Natural killer cell treated with Interleukin-12 subunit alpha and Interleukin-12 subunit beta and Interleukin-15 and Interleukin-18, amount 100 ng/mL, for 72 hours (primary cell): ENCODE data around the gene USP47. TPM values are rescaled to one million over a fixed set of nuclear protein-coding genes. Genes with fewer than 3 reads are reported as not detected.

ENCODE experiments used
- ATAC-seq, 2 donors: fragments of 150-1000 bp; cut with Tn5 transposase in 1 of 2; sonication (Bioruptor Pico), chemical (Tn5 transposase) in 1 of 2; 2 replicates each; pipeline ENCODE4 v1.10.0; 2021
- DNase-seq: peaks from one replicate; pipeline ENCODE4 v3.0.0; 2022; ENCODE audit warnings: low spot score
- H3K27ac Mint-ChIP-seq, 2 donors: 1 replicate in 1 of 2; 2 replicates in 1 of 2; pipeline ENCODE4 v1.8.0; 2022; ENCODE audit warnings: mixed read lengths in 2 of 2, mild to moderate bottlenecking in 1 of 2, moderate library complexity in 1 of 2
- H3K27me3 Mint-ChIP-seq, 2 donors: 1 replicate in 1 of 2; 2 replicates in 1 of 2; pipeline ENCODE4 v1.8.0; 2022; ENCODE audit warnings: mixed read lengths in 2 of 2
- H3K36me3 Mint-ChIP-seq: one replicate; pipeline ENCODE4 v1.8.0; 2022; ENCODE audit warnings: mixed read lengths
- H3K4me1 Mint-ChIP-seq, 2 donors: 1 replicate in 1 of 2; 2 replicates in 1 of 2; pipeline ENCODE4 v1.8.0; 2022; ENCODE audit warnings: low read depth in 2 of 2, mixed read lengths in 2 of 2, mild to moderate bottlenecking in 1 of 2
- H3K4me3 Mint-ChIP-seq: one replicate; pipeline ENCODE4 v1.8.0; 2022; ENCODE audit warnings: mixed read lengths
- H3K9me3 Mint-ChIP-seq: 2 replicates; pipeline ENCODE4 v1.8.0; 2022; ENCODE audit warnings: mixed read lengths
- total RNA-seq, 2 donors: library from RNA; stranded (reverse); gene quantifications; one replicate each; pipeline ENCODE4 v1.2.3, GENCODE V29; 2022

The USP47 gene
- total RNA-seq, 2 donors from 2014 or later: 61.7 to 61.8 TPM

- H3K4me1 Mint-ChIP-seq: no peaks in the 10 kb centered on the region
- no peaks in the 10 kb centered on the region for H3K36me3 Mint-ChIP-seq
- no peaks in the 10 kb centered on the region for H3K9me3 Mint-ChIP-seq
- H3K27ac Mint-ChIP-seq: no peak overlapping the region
- H3K4me3 Mint-ChIP-seq: no peak overlapping the region
- ATAC-seq: no peak
- DNase-seq: no peak
- H3K27me3 Mint-ChIP-seq: no peaks in the 10 kb centered on the region
Observed at GRCh38 chr11:11981840-11982239, 140.1 kb downstream of the USP47 start.

GRCh38 chr11:11982461-11982860 lies 140.7 kb downstream of the USP47 start:
- Mint-ChIP-seq H3K27me3 (no peaks in the 10 kb centered on the region), H3K36me3 (no peaks in the 10 kb centered on the region), H3K4me3 (no peak overlapping the region), H3K27ac (no peak overlapping the region), H3K4me1 (peaks cover 0 to under 1% of the 10 kb centered on the region in 2 donors), H3K9me3 (no peaks in the 10 kb centered on the region)
- DNase-seq (no peak), ATAC-seq (no peak)

GRCh38 chr11:11982975-11983374 lies 141.2 kb downstream of the USP47 start:
- no peak for ATAC-seq
- H3K27ac Mint-ChIP-seq: no peak overlapping the region
- peaks cover 0 to 5% of the 10 kb centered on the region in 2 donors for H3K4me1 Mint-ChIP-seq
- H3K36me3 Mint-ChIP-seq: no peaks in the 10 kb centered on the region
- H3K27me3 Mint-ChIP-seq: no peaks in the 10 kb centered on the region
- no peaks in the 10 kb centered on the region for H3K9me3 Mint-ChIP-seq
- H3K4me3 Mint-ChIP-seq: no peak overlapping the region
- DNase-seq: no peak

GRCh38 chr11:11983427-11983826 lies 141.7 kb downstream of the USP47 start:
- DNase-seq (no peak), ATAC-seq (peak in 1 of 2 donors; percentile 4)
- Mint-ChIP-seq H3K9me3 (no peaks in the 10 kb centered on the region), H3K27ac (no peak overlapping the region), H3K4me1 (peaks cover 0 to 5% of the 10 kb centered on the region in 2 donors), H3K27me3 (no peaks in the 10 kb centered on the region), H3K4me3 (no peak overlapping the region), H3K36me3 (no peaks in the 10 kb centered on the region)

- DNase-seq (no peak), ATAC-seq (no peak)
- Mint-ChIP-seq H3K27me3 (no peaks in the 10 kb centered on the region), H3K36me3 (no peaks in the 10 kb centered on the region), H3K27ac (no peak overlapping the region), H3K4me1 (peaks cover 0 to 5% of the 10 kb centered on the region in 2 donors), H3K9me3 (no peaks in the 10 kb centered on the region), H3K4me3 (no peak overlapping the region)
Observed at GRCh38 chr11:11984563-11984962, 142.8 kb downstream of the USP47 start.

- no peak overlapping the region for H3K4me3 Mint-ChIP-seq
- H3K27me3 Mint-ChIP-seq: no peaks in the 10 kb centered on the region
- H3K4me1 Mint-ChIP-seq: peaks cover 0 to 5% of the 10 kb centered on the region in 2 donors
- DNase-seq: no peak
- no peak for ATAC-seq
- no peak overlapping the region for H3K27ac Mint-ChIP-seq
- H3K36me3 Mint-ChIP-seq: no peaks in the 10 kb centered on the region
- H3K9me3 Mint-ChIP-seq: no peaks in the 10 kb centered on the region
Observed at GRCh38 chr11:11985016-11985715, 143.4 kb downstream of the USP47 start.

GRCh38 chr11:11985954-11986949 lies 144.5 kb downstream of the USP47 start:
- no peaks in the 10 kb centered on the region for H3K9me3 Mint-ChIP-seq
- peaks cover 0 to 5% of the 10 kb centered on the region in 2 donors for H3K4me1 Mint-ChIP-seq
- no peak overlapping the region for H3K4me3 Mint-ChIP-seq
- ATAC-seq: no peak
- H3K27ac Mint-ChIP-seq: no peak overlapping the region
- no peaks in the 10 kb centered on the region for H3K36me3 Mint-ChIP-seq
- DNase-seq: no peak
- peaks cover 0 to 4% of the 10 kb centered on the region in 2 donors for H3K27me3 Mint-ChIP-seq

GRCh38 chr11:11987503-11988022 lies 145.8 kb downstream of the USP47 start:
- no peaks in the 10 kb centered on the region for H3K9me3 Mint-ChIP-seq
- DNase-seq (no peak), ATAC-seq (no peak)
- H3K27ac Mint-ChIP-seq: no peak overlapping the region
- H3K4me3 Mint-ChIP-seq: no peak overlapping the region
- H3K36me3 Mint-ChIP-seq: no peaks in the 10 kb centered on the region
- H3K4me1 Mint-ChIP-seq: peaks cover 0 to 5% of the 10 kb centered on the region in 2 donors
- H3K27me3 Mint-ChIP-seq: peaks cover 0 to 13% of the 10 kb centered on the region in 2 donors

- Mint-ChIP-seq H3K27ac (no peak overlapping the region), H3K27me3 (peaks cover 0 to 13% of the 10 kb centered on the region in 2 donors), H3K4me3 (no peak overlapping the region), H3K36me3 (no peaks in the 10 kb centered on the region), H3K9me3 (no peaks in the 10 kb centered on the region), H3K4me1 (peaks cover 0 to 5% of the 10 kb centered on the region in 2 donors)
- ATAC-seq: no peak
- no peak for DNase-seq
Observed at GRCh38 chr11:11988099-11988651, 146.4 kb downstream of the USP47 start.

GRCh38 chr11:11988681-11989261 lies 147.0 kb downstream of the USP47 start:
- Mint-ChIP-seq H3K9me3 (no peaks in the 10 kb centered on the region), H3K27ac (no peak overlapping the region)

GRCh38 chr11:11989774-11990744 lies 148.3 kb downstream of the USP47 start:
- no peak overlapping the region for H3K27ac Mint-ChIP-seq

More at GRCh38 chr11:11988681-11989261, 147.0 kb downstream of the USP47 start:
- Mint-ChIP-seq H3K4me3 (no peak overlapping the region), H3K27me3 (peaks cover 0 to 16% of the 10 kb centered on the region in 2 donors), H3K36me3 (no peaks in the 10 kb centered on the region), H3K4me1 (peaks cover 0 to 5% of the 10 kb centered on the region in 2 donors)
- ATAC-seq (no peak), DNase-seq (no peak)

More at GRCh38 chr11:11989774-11990744, 148.3 kb downstream of the USP47 start:
- Mint-ChIP-seq H3K36me3 (no peaks in the 10 kb centered on the region), H3K9me3 (no peaks in the 10 kb centered on the region), H3K4me3 (no peak overlapping the region), H3K27me3 (peaks cover 0 to 20% of the 10 kb centered on the region in 2 donors), H3K4me1 (peaks cover 0 to 5% of the 10 kb centered on the region in 2 donors)
- ATAC-seq (no peak), DNase-seq (no peak)
